Jurkat, Clone E6-1 (cell line): Measurements from ENCODE around the gene MINDY1.

ENCODE experiments used
- DNase-seq: peaks from one replicate; pipeline ENCODE4 v3.0.0-alpha.2; 2011; ENCODE audit warnings: low read depth, low spot score
- H3K4me3 ChIP-seq: 2 replicates; pipeline ENCODE4 v1.5.1; 2011; ENCODE audit warnings: mild to moderate bottlenecking, low read length, control low read depth, moderate library complexity

The MINDY1 gene

GRCh38 chr1:150972417-150972940 is 34.2 kb downstream of the MINDY1 start:
- no peak overlapping the region for H3K4me3 ChIP-seq
- DNase-seq: no peak

- H3K4me3 ChIP-seq: no peak overlapping the region
- no peak for DNase-seq
Measured at GRCh38 chr1:150971583-150972416, 34.9 kb downstream of the MINDY1 start.

DNA sequence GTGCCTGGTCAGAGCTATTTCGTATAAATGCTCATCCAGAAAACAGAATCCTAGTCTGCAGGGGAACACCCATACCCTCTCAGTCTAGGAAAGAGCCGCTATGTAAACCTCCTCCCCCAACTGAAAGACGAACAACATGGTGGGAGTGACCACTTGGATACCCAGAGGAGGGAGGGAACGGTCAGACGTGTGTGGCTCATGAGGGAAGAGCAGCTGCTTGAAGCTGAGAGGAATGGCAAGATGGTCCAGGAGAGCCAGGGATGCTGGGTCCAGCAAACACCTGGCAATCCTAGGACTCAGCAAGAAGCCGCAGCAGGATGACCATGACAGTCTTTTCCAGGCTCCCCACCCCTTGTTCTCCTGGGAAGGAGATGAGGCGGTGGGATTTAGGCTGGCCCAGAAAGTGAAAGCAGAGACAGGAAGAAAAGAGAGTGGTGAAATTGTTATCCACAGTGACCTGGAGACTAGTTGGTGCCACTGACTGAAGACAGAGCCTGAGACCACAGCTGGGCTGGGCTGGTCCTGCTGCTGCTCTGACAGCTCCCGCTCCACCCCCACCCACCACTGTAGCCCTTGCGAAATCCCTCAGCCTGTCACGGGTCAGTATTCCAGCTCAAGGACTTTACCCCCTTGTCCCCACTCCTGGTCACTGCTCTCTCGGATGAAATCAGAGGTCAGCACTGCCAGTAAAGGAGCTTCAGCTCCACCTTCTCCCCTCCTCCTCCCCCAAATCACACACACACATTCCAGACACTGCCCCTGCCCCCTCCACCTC is 35.7 kb downstream of the MINDY1 start:
- DNase-seq: no peak
- H3K4me3 ChIP-seq: no peak overlapping the region

DNA sequence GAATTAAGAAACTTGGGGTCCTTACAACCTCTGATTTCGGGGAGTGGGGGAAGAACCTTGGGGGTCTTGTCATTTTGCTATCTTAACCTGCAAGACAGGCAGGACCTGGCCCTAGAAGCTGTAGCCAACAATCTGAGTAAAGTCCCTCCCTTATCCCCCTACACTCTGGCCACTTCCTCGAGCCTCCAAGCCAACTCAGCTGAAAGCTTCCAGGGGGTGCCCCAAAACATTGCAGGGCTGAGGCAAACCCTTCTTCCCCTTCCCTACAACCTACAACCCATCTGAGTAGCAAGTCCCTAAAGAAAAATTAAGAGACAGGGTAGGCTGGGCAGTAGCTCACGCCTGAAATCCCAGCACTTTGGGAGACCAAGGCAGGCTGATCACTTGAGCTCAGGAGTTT is 37.1 kb downstream of the MINDY1 start:
- DNase-seq: no peak
- H3K4me3 ChIP-seq: no peak overlapping the region

- no peak for DNase-seq
- H3K4me3 ChIP-seq: no peak overlapping the region
Measured at GRCh38 chr1:150968491-150968890, 38.2 kb downstream of the MINDY1 start.

- no peak for DNase-seq
- no peak overlapping the region for H3K4me3 ChIP-seq
Measured at GRCh38 chr1:150967936-150968335, 38.8 kb downstream of the MINDY1 start.

DNA sequence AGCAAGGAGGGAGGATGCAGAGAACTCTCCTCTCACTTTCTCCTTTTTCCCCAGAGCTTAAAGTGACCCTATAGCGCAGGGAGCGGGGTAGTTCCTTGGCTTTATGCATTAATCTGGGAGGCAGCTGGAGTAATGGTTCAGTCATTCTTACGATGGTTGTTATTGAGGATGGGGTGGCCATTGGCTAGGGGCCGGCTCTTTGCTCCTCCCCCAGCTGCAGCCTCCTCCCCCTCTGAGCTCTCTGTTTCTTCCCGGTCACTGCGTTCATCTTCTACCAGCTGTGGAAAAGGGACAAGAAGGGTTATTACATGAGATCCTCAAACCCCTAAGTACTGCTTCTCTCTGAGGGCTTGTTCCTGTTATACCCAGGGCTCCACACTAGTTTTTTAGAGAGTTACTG is 40.7 kb downstream of the MINDY1 start:
- H3K4me3 ChIP-seq: no peak overlapping the region
- no peak for DNase-seq

- no peak for DNase-seq
- H3K4me3 ChIP-seq: no peak overlapping the region
Measured at GRCh38 chr1:150965605-150966004, 41.1 kb downstream of the MINDY1 start.

GRCh38 chr1:150964164-150964489 is 42.6 kb downstream of the MINDY1 start:
- H3K4me3 ChIP-seq: no peak overlapping the region
- DNase-seq: no peak

- no peak overlapping the region for H3K4me3 ChIP-seq
- no peak for DNase-seq
Measured at GRCh38 chr1:150963321-150964163, 43.2 kb downstream of the MINDY1 start.

GRCh38 chr1:150961756-150962155 is 44.9 kb downstream of the MINDY1 start:
- H3K4me3 ChIP-seq: no peak overlapping the region
- no peak for DNase-seq

DNA sequence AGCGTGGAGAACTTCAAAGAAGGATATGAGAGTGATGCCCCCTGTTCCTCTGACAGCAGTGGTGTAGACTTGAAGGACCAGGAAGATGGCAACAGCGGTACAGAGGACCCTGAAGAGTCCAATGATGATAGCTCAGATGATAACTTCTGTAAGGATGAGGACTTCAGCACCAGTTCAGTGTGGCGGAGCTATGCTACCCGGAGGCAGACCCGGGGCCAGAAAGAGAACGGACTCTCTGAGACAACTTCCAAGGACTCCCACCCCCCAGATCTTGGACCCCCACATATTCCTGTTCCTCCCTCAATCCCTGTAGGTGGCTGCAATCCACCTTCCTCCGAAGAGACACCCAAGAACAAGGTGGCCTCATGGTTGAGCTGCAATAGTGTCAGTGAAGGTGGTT is 46.1 kb downstream of the MINDY1 start:
- DNase-seq: no peak
- H3K4me3 ChIP-seq: no peak overlapping the region

DNA sequence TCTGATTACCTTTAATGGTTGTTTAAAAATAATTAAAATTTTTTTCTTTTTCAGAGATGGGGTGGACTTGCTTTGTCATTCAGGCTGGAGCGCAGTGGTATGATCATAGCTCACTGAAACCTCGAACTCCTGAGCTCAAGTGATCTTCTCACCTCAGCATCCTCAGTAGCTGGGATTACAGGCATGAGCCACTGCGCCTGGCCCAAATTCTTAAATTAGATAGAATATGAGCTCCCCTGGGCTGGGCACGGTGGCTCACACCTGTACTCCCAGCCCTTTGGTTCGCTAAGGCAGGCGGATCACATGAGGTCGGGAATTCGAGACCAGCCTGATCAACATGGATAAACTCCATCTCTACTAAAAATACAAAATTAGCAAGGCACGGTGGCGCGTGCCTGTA is 49.0 kb downstream of the MINDY1 start:
- H3K4me3 ChIP-seq: no peak overlapping the region
- no peak for DNase-seq

- H3K4me3 ChIP-seq: no peak overlapping the region
- DNase-seq: no peak
Measured at GRCh38 chr1:150955280-150955679, 51.4 kb downstream of the MINDY1 start.

DNA sequence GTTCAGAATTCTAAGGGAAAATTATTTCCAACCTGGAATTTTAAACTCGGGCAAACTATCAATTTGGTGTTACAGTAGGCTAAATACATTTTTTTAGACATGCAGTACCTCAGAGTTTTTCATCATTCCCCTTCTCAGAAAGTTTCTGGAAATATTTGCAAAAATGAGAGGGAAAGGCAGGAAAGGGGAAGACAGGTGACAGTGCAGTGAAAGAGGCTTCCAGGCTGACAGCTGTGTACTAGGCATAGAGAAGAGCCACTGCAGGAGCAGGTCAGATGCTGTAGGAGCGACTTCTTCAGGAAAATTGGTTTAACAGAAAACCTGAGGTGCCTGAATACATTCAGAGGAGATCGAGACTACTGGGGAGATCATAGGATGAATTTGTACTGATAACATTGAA is 52.0 kb downstream of the MINDY1 start:
- H3K4me3 ChIP-seq: no peak overlapping the region
- DNase-seq: no peak
